ENCODE measurements around the gene RIMBP2.

RIMBP2 gene

GRCh38 chr12:130613131-130613530 is 103.0 kb downstream of the RIMBP2 start:
- no peak overlapping the region for H3K4me2 ChIP-seq (ENCODE audit: low read length)
- no peaks in the 10 kb centered on the region for H4K20me1 ChIP-seq (ENCODE audit: insufficient read depth, low read length)
- H3K27ac ChIP-seq (ENCODE audit: low read length), result no peak overlapping the region
- no peak overlapping the region for H2AFZ ChIP-seq (ENCODE audit: low read depth, low read length)
- H3K36me3 ChIP-seq (replicated peaks; ENCODE audit: low read depth, low read length), result no peaks in the 10 kb centered on the region
- TF ChIP-seq EZH2phosphoT487 (IDR thresholded peaks at IDR 0.05; ENCODE audit: low read depth), result no peak
- TF ChIP-seq, protein P1, sequence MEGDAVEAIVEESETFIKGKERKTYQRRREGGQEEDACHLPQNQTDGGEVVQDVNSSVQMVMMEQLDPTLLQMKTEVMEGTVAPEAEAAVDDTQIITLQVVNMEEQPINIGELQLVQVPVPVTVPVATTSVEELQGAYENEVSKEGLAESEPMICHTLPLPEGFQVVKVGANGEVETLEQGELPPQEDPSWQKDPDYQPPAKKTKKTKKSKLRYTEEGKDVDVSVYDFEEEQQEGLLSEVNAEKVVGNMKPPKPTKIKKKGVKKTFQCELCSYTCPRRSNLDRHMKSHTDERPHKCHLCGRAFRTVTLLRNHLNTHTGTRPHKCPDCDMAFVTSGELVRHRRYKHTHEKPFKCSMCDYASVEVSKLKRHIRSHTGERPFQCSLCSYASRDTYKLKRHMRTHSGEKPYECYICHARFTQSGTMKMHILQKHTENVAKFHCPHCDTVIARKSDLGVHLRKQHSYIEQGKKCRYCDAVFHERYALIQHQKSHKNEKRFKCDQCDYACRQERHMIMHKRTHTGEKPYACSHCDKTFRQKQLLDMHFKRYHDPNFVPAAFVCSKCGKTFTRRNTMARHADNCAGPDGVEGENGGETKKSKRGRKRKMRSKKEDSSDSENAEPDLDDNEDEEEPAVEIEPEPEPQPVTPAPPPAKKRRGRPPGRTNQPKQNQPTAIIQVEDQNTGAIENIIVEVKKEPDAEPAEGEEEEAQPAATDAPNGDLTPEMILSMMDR (IDR thresholded peaks at IDR 0.05; ENCODE audit: low read depth, low read length), result no peak
- no peaks in the 10 kb centered on the region for H3K79me2 ChIP-seq (ENCODE audit: low read length)
- H3K4me1 ChIP-seq (ENCODE audit: low read length), result no peaks in the 10 kb centered on the region
- no peaks in the 10 kb centered on the region for H3K9me3 ChIP-seq (ENCODE audit: insufficient read depth, low read length)
- no peaks in the 10 kb centered on the region for H3K27me3 ChIP-seq (ENCODE audit: low read depth, low read length)
- H3K4me3 ChIP-seq (ENCODE audit: low read length), result no peak overlapping the region
- no peak overlapping the region for H3K9ac ChIP-seq (ENCODE audit: low read length)

DNA sequence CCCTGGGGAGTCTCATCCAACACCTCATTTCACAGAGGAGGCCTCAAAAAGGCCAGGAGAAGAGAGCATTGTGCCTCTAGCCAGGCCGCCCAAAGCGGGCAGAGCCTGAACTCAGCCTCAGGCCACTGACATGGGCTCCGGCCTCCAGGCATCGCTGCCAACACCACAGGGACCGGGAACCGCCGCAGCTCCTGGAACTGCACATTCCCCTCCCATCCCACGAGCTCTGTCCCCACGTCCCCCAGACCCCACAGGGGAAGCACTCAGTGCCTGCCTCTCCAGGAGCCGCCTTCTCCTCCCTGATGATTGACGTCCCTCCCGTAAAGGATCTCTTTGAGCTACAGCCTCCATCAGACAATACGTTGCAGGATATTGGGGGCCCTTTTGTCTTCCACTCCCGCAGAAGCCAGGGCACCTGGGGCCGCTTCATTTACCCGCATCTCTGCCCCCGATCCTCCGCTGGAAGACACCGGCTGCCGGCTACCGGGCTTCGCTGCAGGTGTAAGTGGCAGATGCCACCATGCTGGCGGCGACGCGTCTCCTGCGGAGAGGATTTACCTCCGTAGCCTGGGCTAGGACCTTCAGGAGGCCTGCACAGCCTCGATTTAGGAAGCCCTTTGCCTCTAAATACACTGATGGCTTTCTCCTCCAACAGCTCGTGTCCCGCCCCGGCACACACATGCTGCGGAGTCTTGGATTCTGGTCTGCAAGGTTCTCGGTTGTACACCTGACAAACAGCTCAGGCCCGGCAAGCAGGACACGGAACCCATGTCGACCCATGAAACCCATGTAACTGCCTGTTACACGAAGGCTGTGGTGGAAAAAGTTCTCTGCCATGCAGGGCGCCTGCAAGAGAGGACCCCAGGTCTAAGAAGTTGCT is 104.8 kb downstream of the RIMBP2 start:
- Histone ChIP-seq H3K4me2 (ENCODE audit: low read length) (no peak overlapping the region), H3K27ac (ENCODE audit: low read length) (no peak overlapping the region), H2AFZ (ENCODE audit: low read depth, low read length) (no peak overlapping the region), H3K4me1 (ENCODE audit: low read length) (no peaks in the 10 kb centered on the region), H3K36me3 (replicated peaks; ENCODE audit: low read depth, low read length) (no peaks in the 10 kb centered on the region), H4K20me1 (ENCODE audit: insufficient read depth, low read length) (no peaks in the 10 kb centered on the region), H3K4me3 (ENCODE audit: low read length) (no peak overlapping the region), H3K9ac (ENCODE audit: low read length) (no peak overlapping the region), H3K79me2 (ENCODE audit: low read length) (no peaks in the 10 kb centered on the region), H3K9me3 (ENCODE audit: insufficient read depth, low read length) (no peaks in the 10 kb centered on the region), H3K27me3 (ENCODE audit: low read depth, low read length) (no peaks in the 10 kb centered on the region)
- TF ChIP-seq EZH2phosphoT487 (IDR thresholded peaks at IDR 0.05; ENCODE audit: low read depth), result no peak
- TF ChIP-seq, protein P1 (IDR thresholded peaks at IDR 0.05; ENCODE audit: low read depth, low read length), result no peak

DNA sequence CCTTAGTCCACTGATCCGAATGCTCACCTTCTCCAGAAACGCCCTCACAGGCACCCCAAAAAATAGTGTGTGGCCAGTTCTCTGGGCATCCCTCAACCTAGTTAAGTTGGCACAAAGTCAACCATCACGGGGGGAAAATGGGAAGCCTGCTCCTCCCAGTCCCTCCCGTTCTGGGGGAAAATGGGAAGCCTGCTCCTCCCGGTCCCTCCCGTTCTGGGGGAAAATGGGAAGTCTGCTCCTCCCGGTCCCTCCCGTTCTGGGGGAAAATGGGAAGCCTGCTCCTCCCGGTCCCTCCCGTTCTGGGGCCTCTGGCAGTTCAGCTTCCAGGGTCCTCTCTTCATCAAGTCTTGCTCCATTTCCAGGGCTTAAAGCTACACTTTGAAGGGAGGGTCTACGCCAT is 106.1 kb downstream of the RIMBP2 start:
- Histone ChIP-seq H4K20me1 (ENCODE audit: insufficient read depth, low read length) (no peaks in the 10 kb centered on the region), H3K79me2 (ENCODE audit: low read length) (no peaks in the 10 kb centered on the region), H3K4me1 (ENCODE audit: low read length) (no peaks in the 10 kb centered on the region), H3K4me2 (ENCODE audit: low read length) (no peak overlapping the region), H3K4me3 (ENCODE audit: low read length) (no peak overlapping the region), H3K36me3 (replicated peaks; ENCODE audit: low read depth, low read length) (no peaks in the 10 kb centered on the region), H3K9me3 (ENCODE audit: insufficient read depth, low read length) (no peaks in the 10 kb centered on the region), H3K27me3 (ENCODE audit: low read depth, low read length) (no peaks in the 10 kb centered on the region), H2AFZ (ENCODE audit: low read depth, low read length) (no peak overlapping the region), H3K9ac (ENCODE audit: low read length) (no peak overlapping the region), H3K27ac (ENCODE audit: low read length) (no peak overlapping the region)
- no peak for TF ChIP-seq EZH2phosphoT487 (IDR thresholded peaks at IDR 0.05; ENCODE audit: low read depth)

- no peak overlapping the region for H3K9ac ChIP-seq (ENCODE audit: low read length)
Measured at GRCh38 chr12:130608831-130609230, 107.3 kb downstream of the RIMBP2 start.

More at GRCh38 chr12:130608831-130609230, 107.3 kb downstream of the RIMBP2 start:
- Histone ChIP-seq H4K20me1 (ENCODE audit: insufficient read depth, low read length) (no peaks in the 10 kb centered on the region), H3K27me3 (ENCODE audit: low read depth, low read length) (no peaks in the 10 kb centered on the region), H3K4me1 (ENCODE audit: low read length) (no peaks in the 10 kb centered on the region), H3K36me3 (replicated peaks; ENCODE audit: low read depth, low read length) (no peaks in the 10 kb centered on the region), H3K79me2 (ENCODE audit: low read length) (no peaks in the 10 kb centered on the region), H3K27ac (ENCODE audit: low read length) (no peak overlapping the region), H3K4me2 (ENCODE audit: low read length) (no peak overlapping the region), H2AFZ (ENCODE audit: low read depth, low read length) (no peak overlapping the region), H3K9me3 (ENCODE audit: insufficient read depth, low read length) (no peaks in the 10 kb centered on the region), H3K4me3 (ENCODE audit: low read length) (no peak overlapping the region)
- no peak for TF ChIP-seq EZH2phosphoT487 (IDR thresholded peaks at IDR 0.05; ENCODE audit: low read depth)
- TF ChIP-seq, protein P1 (IDR thresholded peaks at IDR 0.05; ENCODE audit: low read depth, low read length), result no peak

All from OCI-LY3 (cell line).